Measurements from ENCODE around the gene EHD4.

Gene EHD4

GRCh38 chr15:41974041-41974440 lies 1.7 kb upstream of the EHD4 start:
- no peak for DNase-seq (ENCODE audit: low read depth)
- in situ Hi-C loops (cut with HindIII; ENCODE audit: low sequenced_read_pairs): no loop called here
- no peak overlapping the region for H3K4me3 ChIP-seq (ENCODE audit: low read depth, low read length)
- TF ChIP-seq, protein P1, sequence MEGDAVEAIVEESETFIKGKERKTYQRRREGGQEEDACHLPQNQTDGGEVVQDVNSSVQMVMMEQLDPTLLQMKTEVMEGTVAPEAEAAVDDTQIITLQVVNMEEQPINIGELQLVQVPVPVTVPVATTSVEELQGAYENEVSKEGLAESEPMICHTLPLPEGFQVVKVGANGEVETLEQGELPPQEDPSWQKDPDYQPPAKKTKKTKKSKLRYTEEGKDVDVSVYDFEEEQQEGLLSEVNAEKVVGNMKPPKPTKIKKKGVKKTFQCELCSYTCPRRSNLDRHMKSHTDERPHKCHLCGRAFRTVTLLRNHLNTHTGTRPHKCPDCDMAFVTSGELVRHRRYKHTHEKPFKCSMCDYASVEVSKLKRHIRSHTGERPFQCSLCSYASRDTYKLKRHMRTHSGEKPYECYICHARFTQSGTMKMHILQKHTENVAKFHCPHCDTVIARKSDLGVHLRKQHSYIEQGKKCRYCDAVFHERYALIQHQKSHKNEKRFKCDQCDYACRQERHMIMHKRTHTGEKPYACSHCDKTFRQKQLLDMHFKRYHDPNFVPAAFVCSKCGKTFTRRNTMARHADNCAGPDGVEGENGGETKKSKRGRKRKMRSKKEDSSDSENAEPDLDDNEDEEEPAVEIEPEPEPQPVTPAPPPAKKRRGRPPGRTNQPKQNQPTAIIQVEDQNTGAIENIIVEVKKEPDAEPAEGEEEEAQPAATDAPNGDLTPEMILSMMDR (IDR thresholded peaks at IDR 0.05; ENCODE audit: low read depth, low read length, missing control alignments): no peak

DNA sequence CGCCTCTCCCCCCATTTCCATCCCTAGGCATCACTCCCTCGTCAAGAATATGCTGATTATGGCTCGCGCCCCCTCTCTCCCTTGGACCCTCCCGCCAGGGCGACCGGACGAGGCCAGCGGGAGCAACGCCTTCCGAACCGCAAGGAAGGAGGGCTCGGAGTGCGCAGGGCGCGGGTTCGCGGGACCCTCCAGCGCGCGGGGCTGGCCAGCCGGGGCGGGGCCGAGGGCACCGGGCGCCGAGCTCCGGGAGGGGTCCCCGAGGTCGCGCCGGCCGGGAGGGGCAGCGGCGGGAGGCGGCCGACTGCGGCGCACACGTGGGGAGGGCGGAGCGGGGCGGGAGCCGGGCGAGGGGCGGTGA lies 483 bp downstream of the EHD4 start:
- TF ChIP-seq, protein P1 (IDR thresholded peaks at IDR 0.05; ENCODE audit: low read depth, low read length, missing control alignments): no peak
- in situ Hi-C loops (cut with HindIII; ENCODE audit: low sequenced_read_pairs): no loop called here
- DNase-seq (ENCODE audit: low read depth): no peak
- H3K4me3 ChIP-seq (ENCODE audit: low read depth, low read length): peak overlapping the region; percentile 72

DNA sequence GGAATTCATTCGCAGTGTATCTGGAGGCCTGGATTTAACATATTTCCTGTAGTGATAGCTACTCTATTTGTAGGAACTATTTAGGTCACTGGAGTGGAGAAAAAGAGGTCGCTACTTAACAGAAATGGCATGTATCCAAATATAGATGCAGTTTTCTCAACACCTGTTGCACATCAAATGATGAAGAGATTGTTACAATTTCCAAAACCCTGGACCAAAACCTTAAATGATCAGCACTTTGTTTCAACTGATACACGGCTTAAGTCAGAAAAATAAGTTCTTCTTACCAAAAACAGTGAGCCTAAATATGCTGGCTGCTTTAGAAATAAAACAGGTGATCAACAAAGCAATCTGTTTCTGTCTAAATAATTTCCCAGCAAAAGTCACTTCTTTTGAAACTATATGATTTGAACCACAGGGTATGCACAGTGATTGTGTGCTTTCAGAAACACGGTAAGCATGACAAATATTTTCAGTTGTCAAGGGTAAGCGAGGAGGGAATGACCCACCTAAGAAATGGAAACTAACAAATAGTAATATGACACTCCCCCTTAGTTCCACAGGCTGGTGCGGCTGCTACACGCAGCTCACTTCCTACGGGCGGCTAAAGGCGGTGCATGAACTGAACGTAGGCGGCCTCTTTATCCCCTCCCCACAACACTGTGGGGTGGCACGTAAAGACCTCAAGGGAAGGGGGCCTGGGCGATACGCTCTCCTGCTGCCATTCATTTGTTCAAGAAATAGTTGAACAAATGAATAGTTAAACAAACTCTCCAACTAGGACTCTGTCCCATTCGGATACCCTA lies 1.1 kb downstream of the EHD4 start:
- peak overlapping the region; percentile 72 for H3K4me3 ChIP-seq (ENCODE audit: low read depth, low read length)
- no peak for DNase-seq (ENCODE audit: low read depth)
- TF ChIP-seq, protein P1 (IDR thresholded peaks at IDR 0.05; ENCODE audit: low read depth, low read length, missing control alignments): no peak
- in situ Hi-C loops (cut with HindIII; ENCODE audit: low sequenced_read_pairs): no loop called here

- no peak for DNase-seq (ENCODE audit: low read depth)
- no peak overlapping the region for H3K4me3 ChIP-seq (ENCODE audit: low read depth, low read length)
- in situ Hi-C loops (cut with HindIII; ENCODE audit: low sequenced_read_pairs): no loop called here
- TF ChIP-seq, protein P1 (IDR thresholded peaks at IDR 0.05; ENCODE audit: low read depth, low read length, missing control alignments): no peak
These were observed 1.9 kb downstream of the EHD4 start for GRCh38 chr15:41970456-41970855.

- TF ChIP-seq, protein P1 (IDR thresholded peaks at IDR 0.05; ENCODE audit: low read depth, low read length, missing control alignments): no peak
- no peak overlapping the region for H3K4me3 ChIP-seq (ENCODE audit: low read depth, low read length)
- in situ Hi-C loops (cut with HindIII; ENCODE audit: low sequenced_read_pairs): no loop called here
- no peak for DNase-seq (ENCODE audit: low read depth)
These were observed 2.4 kb downstream of the EHD4 start for GRCh38 chr15:41969851-41970431.

- in situ Hi-C loops (cut with HindIII; ENCODE audit: low sequenced_read_pairs): no loop called here
- DNase-seq (ENCODE audit: low read depth): no peak
- TF ChIP-seq, protein P1 (IDR thresholded peaks at IDR 0.05; ENCODE audit: low read depth, low read length, missing control alignments): no peak
- H3K4me3 ChIP-seq (ENCODE audit: low read depth, low read length): no peak overlapping the region
These were observed 3.7 kb downstream of the EHD4 start for GRCh38 chr15:41968701-41969100.

Data from astrocyte of the cerebellum (primary cell).